Gastroesophageal sphincter (tissue), 4 donors: ENCODE results near the gene CD6. TPM values are rescaled to one million over a fixed set of nuclear protein-coding genes. Genes with fewer than 3 reads are reported as not detected.

Experiments
- ATAC-seq: fragments of 150-250 bp; one replicate; pipeline ENCODE4 v1.9.1; 2016; ENCODE audit warnings: mild to moderate bottlenecking, moderate library complexity
- H3K27ac ChIP-seq, 4 donors: fragments of 200-600 bp; sonication (generic) in 3 of 4; 1 replicate in 3 of 4; 2 replicates in 1 of 4; pipeline ENCODE4 v1.5.1; 2016 to 2019
- H3K27me3 ChIP-seq: fragments of 200-600 bp; sonication (generic); one replicate; pipeline ENCODE4 v1.5.1; 2019
- H3K36me3 ChIP-seq, 2 donors: fragments of 200-600 bp; sonication (generic); one replicate each; pipeline ENCODE4 v1.5.1; 2019; ENCODE audit warnings: control low read depth in 1 of 2
- H3K4me1 ChIP-seq, 3 donors: fragments of 200-600 bp; sonication (generic); 1 replicate in 2 of 3; 2 replicates in 1 of 3; pipeline ENCODE4 v1.5.1; 2016 to 2019; ENCODE audit warnings: control low read depth in 2 of 3
- H3K4me3 ChIP-seq, 2 donors: fragments of 200-600 bp; sonication (generic); one replicate each; pipeline ENCODE4 v1.5.1; 2019; ENCODE audit warnings: mild to moderate bottlenecking in 1 of 2, moderate library complexity in 1 of 2
- H3K9me3 ChIP-seq, 3 donors: fragments of 200-600 bp; sonication (generic); one replicate each; pipeline ENCODE4 v1.5.1; 2017 to 2019; ENCODE audit warnings: control low read depth in 2 of 3
- EP300 ChIP-seq: sonication (generic); formaldehyde crosslinking; IDR thresholded peaks from one replicate; pipeline ENCODE4 v1.6.1; 2017; ENCODE audit warnings: antibody characterized with exemption, mild to moderate bottlenecking
- POLR2A ChIP-seq, 2 donors: fragments of 450-650 bp; IDR thresholded peaks; one replicate each; pipeline ENCODE4 v1.6.1; 2017; ENCODE audit warnings: antibody characterized with exemption in 2 of 2, mild to moderate bottlenecking in 2 of 2, moderate library complexity in 1 of 2
- POLR2AphosphoS5 ChIP-seq: sonication (generic); formaldehyde crosslinking; IDR thresholded peaks from one replicate; pipeline ENCODE4 v1.6.1; 2017; ENCODE audit warnings: antibody characterized with exemption
- WGBS, 2 donors: methylation state at CpG; one replicate each; pipeline ENCODE4 v1.1.5; 2018; ENCODE audit warnings: low coverage in 1 of 2; 5-methylcytosine and 5-hydroxymethylcytosine counted together
- total RNA-seq, 4 donors: library from RNA; depleted of rRNA; stranded (reverse); fragments of >200 nt; gene quantifications; one replicate each; pipeline ENCODE4 v1.1.0, GENCODE V29; 2016
- TF ChIP-seq, protein P1 (sequence below), 4 experiments: fragments of 200-600 bp in 2 of 4; fragments of 450-650 bp in 2 of 4; sonication (generic) in 1 of 4; IDR thresholded peaks; one replicate each; pipeline ENCODE4 v1.5.1; 2017 to 2019; ENCODE audit warnings: antibody characterized with exemption in 4 of 4, mild to moderate bottlenecking in 2 of 4, moderate library complexity in 2 of 4

Gene CD6
- total RNA-seq, 4 donors from 2014 or later: 0.15 to 2.7 (median 0.35) TPM; not detected in 1

DNA sequence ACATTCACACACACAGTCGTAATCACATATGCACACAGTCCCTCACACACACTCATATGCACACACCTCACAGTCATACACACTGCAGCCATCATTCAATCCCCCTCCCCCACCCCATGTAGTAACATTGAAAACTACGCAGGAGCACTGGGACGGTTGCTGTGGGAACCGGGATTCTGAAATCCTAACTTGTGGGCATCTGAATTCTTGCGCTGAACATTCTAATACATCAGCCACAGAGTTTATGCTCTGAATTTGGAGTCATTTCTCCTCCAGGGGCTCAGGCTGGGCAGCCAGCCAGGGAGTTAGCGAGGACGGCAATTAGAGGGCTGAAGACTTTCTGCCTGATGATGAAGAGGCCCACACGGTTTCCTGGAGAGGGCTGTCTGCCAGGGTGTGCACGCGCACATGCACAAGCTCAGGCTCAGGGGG is 32.7 kb downstream of the CD6 start:
- no peak overlapping the region for H3K27ac ChIP-seq
- H3K27me3 ChIP-seq: peaks cover 25% of the 10 kb centered on the region
- no peak overlapping the region for H3K4me3 ChIP-seq
- H3K4me1 ChIP-seq: peaks cover 0 to 22% (median 11%) of the 10 kb centered on the region in 3 donors
- no peaks in the 10 kb centered on the region for H3K36me3 ChIP-seq
- 22 to 23% methylated on average over 4 to 5 of the region's 10 CpGs for WGBS, 2 donors
- no peak for ATAC-seq
- H3K9me3 ChIP-seq: no peaks in the 10 kb centered on the region
- TF ChIP-seq POLR2A (IDR thresholded peaks at IDR 0.05) (no peak), EP300 (no peak), POLR2AphosphoS5 (no peak)
- TF ChIP-seq, protein P1, sequence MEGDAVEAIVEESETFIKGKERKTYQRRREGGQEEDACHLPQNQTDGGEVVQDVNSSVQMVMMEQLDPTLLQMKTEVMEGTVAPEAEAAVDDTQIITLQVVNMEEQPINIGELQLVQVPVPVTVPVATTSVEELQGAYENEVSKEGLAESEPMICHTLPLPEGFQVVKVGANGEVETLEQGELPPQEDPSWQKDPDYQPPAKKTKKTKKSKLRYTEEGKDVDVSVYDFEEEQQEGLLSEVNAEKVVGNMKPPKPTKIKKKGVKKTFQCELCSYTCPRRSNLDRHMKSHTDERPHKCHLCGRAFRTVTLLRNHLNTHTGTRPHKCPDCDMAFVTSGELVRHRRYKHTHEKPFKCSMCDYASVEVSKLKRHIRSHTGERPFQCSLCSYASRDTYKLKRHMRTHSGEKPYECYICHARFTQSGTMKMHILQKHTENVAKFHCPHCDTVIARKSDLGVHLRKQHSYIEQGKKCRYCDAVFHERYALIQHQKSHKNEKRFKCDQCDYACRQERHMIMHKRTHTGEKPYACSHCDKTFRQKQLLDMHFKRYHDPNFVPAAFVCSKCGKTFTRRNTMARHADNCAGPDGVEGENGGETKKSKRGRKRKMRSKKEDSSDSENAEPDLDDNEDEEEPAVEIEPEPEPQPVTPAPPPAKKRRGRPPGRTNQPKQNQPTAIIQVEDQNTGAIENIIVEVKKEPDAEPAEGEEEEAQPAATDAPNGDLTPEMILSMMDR (IDR thresholded peaks at IDR 0.05): no peak

- ATAC-seq: no peak
- H3K36me3 ChIP-seq: no peaks in the 10 kb centered on the region
- H3K4me3 ChIP-seq: no peak overlapping the region
- no peak overlapping the region for H3K27ac ChIP-seq
- 80% methylated on average over 2 of the region's 5 CpGs; no CpG with 5 or more reads in 1 of the 2 donors for WGBS, 2 donors
- H3K27me3 ChIP-seq: peaks cover 25% of the 10 kb centered on the region
- H3K4me1 ChIP-seq: peaks cover 0 to 22% (median 11%) of the 10 kb centered on the region in 3 donors
- TF ChIP-seq, protein P1 (IDR thresholded peaks at IDR 0.05): no peak
- no peak for TF ChIP-seq EP300
- no peak for TF ChIP-seq POLR2AphosphoS5
- no peak for TF ChIP-seq POLR2A (IDR thresholded peaks at IDR 0.05)
- no peaks in the 10 kb centered on the region for H3K9me3 ChIP-seq
These were observed 33.3 kb downstream of the CD6 start for GRCh38 chr11:61004761-61005181.

GRCh38 chr11:61007383-61007955 is 36.0 kb downstream of the CD6 start:
- peaks cover 25% of the 10 kb centered on the region for H3K27me3 ChIP-seq
- H3K36me3 ChIP-seq: no peaks in the 10 kb centered on the region
- H3K4me1 ChIP-seq: peaks cover 0 to 22% (median 11%) of the 10 kb centered on the region in 3 donors

GRCh38 chr11:61007956-61008896 is 36.7 kb downstream of the CD6 start:
- TF ChIP-seq POLR2AphosphoS5 (no peak), EP300 (no peak), POLR2A (IDR thresholded peaks at IDR 0.05) (no peak)
- TF ChIP-seq, protein P1 (IDR thresholded peaks at IDR 0.05): no peak
- H3K27ac ChIP-seq: no peak overlapping the region
- no CpG with 5 or more reads among the region's 54 CpGs for WGBS, 2 donors
- no peaks in the 10 kb centered on the region for H3K36me3 ChIP-seq
- H3K9me3 ChIP-seq: no peaks in the 10 kb centered on the region
- H3K4me3 ChIP-seq: peak overlapping the region; percentile 11 to 51
- ATAC-seq: peak; percentile 5
- peaks cover 0 to 22% (median 11%) of the 10 kb centered on the region in 3 donors for H3K4me1 ChIP-seq
- H3K27me3 ChIP-seq: peaks cover 25% of the 10 kb centered on the region

More at GRCh38 chr11:61007383-61007955, 36.0 kb downstream of the CD6 start:
- Histone ChIP-seq H3K9me3 (no peaks in the 10 kb centered on the region), H3K4me3 (peak overlapping the region; percentile 11 to 51), H3K27ac (no peak overlapping the region)
- TF ChIP-seq, protein P1 (IDR thresholded peaks at IDR 0.05): no peak
- TF ChIP-seq POLR2AphosphoS5 (no peak), POLR2A (IDR thresholded peaks at IDR 0.05) (no peak), EP300 (no peak)
- ATAC-seq: peak; percentile 47
- WGBS, 2 donors: no CpG with 5 or more reads among the region's 52 CpGs
